Transverse colon (tissue), 4 donors: ENCODE data around the gene HOXC4.

Experiments used
- POLR2A ChIP-seq: fragments of 450-650 bp; IDR thresholded peaks from one replicate; pipeline ENCODE4 v1.6.1; 2016; ENCODE audit warnings: antibody characterized with exemption, mild to moderate bottlenecking, moderate library complexity
- POLR2AphosphoS5 ChIP-seq, 3 donors: sonication (generic); formaldehyde crosslinking; IDR thresholded peaks; one replicate each; pipeline ENCODE4 v1.6.1; 2016; ENCODE audit warnings: antibody characterized with exemption in 3 of 3
- TF ChIP-seq, protein P1 (sequence below), 5 experiments: fragments of 200-600 bp in 3 of 5; fragments of 450-650 bp in 2 of 5; sonication (generic) in 3 of 5; IDR thresholded peaks; 1 replicate in 2 of 5; 2 replicates in 3 of 5; pipeline ENCODE4 v1.5.1; 2016 to 2017; ENCODE audit warnings: antibody characterized with exemption in 5 of 5, inconsistent platforms in 3 of 5, mild to moderate bottlenecking in 2 of 5, moderate library complexity in 1 of 5

DNA sequence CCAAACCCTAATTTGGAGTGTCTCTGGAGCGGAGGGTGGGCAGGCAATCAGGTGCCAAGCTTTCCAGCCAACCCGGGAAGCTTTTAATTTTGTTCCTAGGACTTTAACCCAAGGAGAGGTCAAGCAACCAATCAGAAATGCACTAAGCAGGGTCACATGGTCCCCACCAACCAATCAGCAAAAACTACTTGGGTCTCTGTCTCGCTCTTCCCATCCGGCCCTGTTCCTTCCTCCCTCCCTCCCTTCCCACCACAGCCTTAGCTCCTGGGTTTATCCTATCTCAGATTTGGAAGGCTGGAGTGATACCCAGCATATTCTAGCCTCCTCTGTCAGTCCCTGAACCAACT, 13.5 kb upstream of the HOXC4 start:
- TF ChIP-seq, protein P1, sequence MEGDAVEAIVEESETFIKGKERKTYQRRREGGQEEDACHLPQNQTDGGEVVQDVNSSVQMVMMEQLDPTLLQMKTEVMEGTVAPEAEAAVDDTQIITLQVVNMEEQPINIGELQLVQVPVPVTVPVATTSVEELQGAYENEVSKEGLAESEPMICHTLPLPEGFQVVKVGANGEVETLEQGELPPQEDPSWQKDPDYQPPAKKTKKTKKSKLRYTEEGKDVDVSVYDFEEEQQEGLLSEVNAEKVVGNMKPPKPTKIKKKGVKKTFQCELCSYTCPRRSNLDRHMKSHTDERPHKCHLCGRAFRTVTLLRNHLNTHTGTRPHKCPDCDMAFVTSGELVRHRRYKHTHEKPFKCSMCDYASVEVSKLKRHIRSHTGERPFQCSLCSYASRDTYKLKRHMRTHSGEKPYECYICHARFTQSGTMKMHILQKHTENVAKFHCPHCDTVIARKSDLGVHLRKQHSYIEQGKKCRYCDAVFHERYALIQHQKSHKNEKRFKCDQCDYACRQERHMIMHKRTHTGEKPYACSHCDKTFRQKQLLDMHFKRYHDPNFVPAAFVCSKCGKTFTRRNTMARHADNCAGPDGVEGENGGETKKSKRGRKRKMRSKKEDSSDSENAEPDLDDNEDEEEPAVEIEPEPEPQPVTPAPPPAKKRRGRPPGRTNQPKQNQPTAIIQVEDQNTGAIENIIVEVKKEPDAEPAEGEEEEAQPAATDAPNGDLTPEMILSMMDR (IDR thresholded peaks at IDR 0.05) = no peak
- TF ChIP-seq POLR2A (no peak), POLR2AphosphoS5 (IDR thresholded peaks at IDR 0.05) (no peak)
